B cell (primary cell): ENCODE measurements around the gene ZFX. TPM values are rescaled to one million over a fixed set of nuclear protein-coding genes. Genes with fewer than 3 reads are reported as not detected.
A peak's percentile ranks its signal among the peaks of the same experiment; 100 is the strongest.

ENCODE experiments used
- ATAC-seq: fragments of 200-7000 bp; cut with Tn5 transposase; one replicate; pipeline ENCODE4 v1.10.0; 2021; ENCODE audit warnings: low read depth, mild to moderate bottlenecking, moderate number of reproducible peaks, moderate library complexity
- CTCF ChIA-PET: fragments of 350-600 bp; sonication (Branson Sonifier 250); formaldehyde crosslinking; loops from one replicate; lab custom pipeline; 2021; ENCODE audit warnings: antibody characterized with exemption, inconsistent platforms; lab: Charles Lee
- POLR2A ChIA-PET: fragments of 350-600 bp; sonication (Branson Sonifier 250); formaldehyde crosslinking; loops from one replicate; lab custom pipeline; 2021; ENCODE audit warnings: antibody characterized with exemption; lab: Charles Lee
- DNase-seq: peaks from one replicate; pipeline ENCODE4 v3.0.0; 2013
- H2AFZ ChIP-seq: 2 replicates; pipeline ENCODE4 v1.6.1; 2012; ENCODE audit warnings: mild to moderate bottlenecking, low read depth, low read length; ENCODE audit not compliant: insufficient read depth, poor library complexity, severe bottlenecking
- H3K27ac ChIP-seq, 2 donors: 1 replicate in 1 of 2; 2 replicates in 1 of 2; pipeline ENCODE4 v1.5.1; 2012 to 2013; ENCODE audit warnings: low read length in 2 of 2, mild to moderate bottlenecking in 2 of 2, moderate library complexity in 1 of 2
- H3K27me3 ChIP-seq, 4 experiments: fragments of 200-600 bp in 1 of 4; sonication (generic) in 1 of 4; replicated peaks in 1 of 4; 1 replicate in 2 of 4; 2 replicates in 2 of 4; pipeline versions ENCODE4 v1.6.1 to v1.7.0; 2013 to 2016; ENCODE audit warnings: low read length in 3 of 4, mild to moderate bottlenecking in 2 of 4, mixed read lengths in 1 of 4, moderate library complexity in 1 of 4; ENCODE audit not compliant: insufficient read depth in 4 of 4, control insufficient read depth in 3 of 4; ENCODE audit errors: control extremely low read depth in 1 of 4
- H3K36me3 ChIP-seq, 2 experiments: replicated peaks in 1 of 2; 1 replicate in 1 of 2; 2 replicates in 1 of 2; pipeline versions ENCODE4 v1.6.1 to v1.7.1; 2013; ENCODE audit warnings: low read length in 1 of 2; ENCODE audit not compliant: insufficient read depth in 2 of 2, control insufficient read depth in 1 of 2; ENCODE audit errors: control extremely low read depth in 1 of 2, extremely low read depth in 1 of 2
- H3K4me1 ChIP-seq, 2 donors: fragments of 200-600 bp in 1 of 2; sonication (generic) in 1 of 2; 1 replicate in 1 of 2; 2 replicates in 1 of 2; pipeline versions ENCODE4 v1.5.1 to v1.6.1; 2013 to 2017; ENCODE audit warnings: low read length in 2 of 2; ENCODE audit not compliant: control insufficient read depth in 2 of 2, insufficient read depth in 2 of 2
- H3K4me2 ChIP-seq: replicated peaks from 2 replicates; pipeline ENCODE3; 2012; ENCODE audit warnings: mild to moderate bottlenecking, low read depth, low read length; ENCODE audit not compliant: poor library complexity, severe bottlenecking
- H3K4me3 ChIP-seq, 5 experiments: fragments of 200-600 bp in 1 of 5; sonication (generic) in 1 of 5; 1 replicate in 3 of 5; 2 replicates in 2 of 5; pipeline versions ENCODE4 v1.5.1 to v1.7.0; 2011 to 2016; ENCODE audit warnings: low read length in 4 of 5, mild to moderate bottlenecking in 4 of 5, low read depth in 2 of 5, control low read depth in 1 of 5, moderate library complexity in 1 of 5; ENCODE audit not compliant: insufficient read depth in 1 of 5; ENCODE audit errors: control extremely low read depth in 1 of 5, extremely low read depth in 1 of 5
- H3K79me2 ChIP-seq: fragments of 200-600 bp; sonication (generic); one replicate; pipeline ENCODE4 v1.6.0; 2016; ENCODE audit warnings: low read length; ENCODE audit not compliant: control insufficient read depth, insufficient read depth
- H3K9ac ChIP-seq: fragments of 200-600 bp; sonication (generic); 2 replicates; pipeline ENCODE4 v1.6.1; 2017; ENCODE audit warnings: mild to moderate bottlenecking, low read length, moderate library complexity
- H3K9me3 ChIP-seq, 3 donors: one replicate each; pipeline versions ENCODE4 v1.6.1 to v1.7.1; 2013; ENCODE audit warnings: low read length in 2 of 3; ENCODE audit not compliant: control insufficient read depth in 2 of 3, insufficient read depth in 1 of 3; ENCODE audit errors: control extremely low read depth in 1 of 3
- H4K20me1 ChIP-seq: 2 replicates; pipeline ENCODE4 v1.6.0; 2012; ENCODE audit warnings: mild to moderate bottlenecking, low read length; ENCODE audit not compliant: insufficient read depth, control insufficient read depth, poor library complexity, severe bottlenecking
- H3K27ac Mint-ChIP-seq: one replicate; pipeline ENCODE4 v1.8.0; 2021; ENCODE audit warnings: mixed read lengths
- H3K27me3 Mint-ChIP-seq: one replicate; pipeline ENCODE4 v1.8.0; 2021; ENCODE audit warnings: mixed read lengths
- H3K4me1 Mint-ChIP-seq: one replicate; pipeline ENCODE4 v1.8.0; 2021; ENCODE audit warnings: mixed read lengths
- H3K4me3 Mint-ChIP-seq: one replicate; pipeline ENCODE4 v1.8.0; 2021; ENCODE audit warnings: mixed read lengths
- H3K9me3 Mint-ChIP-seq: one replicate; pipeline ENCODE4 v1.8.0; 2022; ENCODE audit warnings: mixed read lengths; ENCODE audit not compliant: insufficient read depth
- EZH2 ChIP-seq: IDR thresholded peaks from 2 replicates; pipeline ENCODE4 v1.6.1; 2012; ENCODE audit warnings: borderline replicate concordance, low read depth, mild to moderate bottlenecking, moderate library complexity, low read length; ENCODE audit not compliant: insufficient read depth, poor library complexity, severe bottlenecking
- WGBS: methylation state at CpG from one replicate; pipeline ENCODE4 v1.1.5; 2013; ENCODE audit warnings: missing lambda C conversion rate; ENCODE audit not compliant: insufficient coverage; 5-methylcytosine and 5-hydroxymethylcytosine counted together
- intact Hi-C: fragments of 100-400 bp; cut with micrococcal nuclease; formaldehyde crosslinking; loops from one replicate; pipeline ENCODE4 v1.10.0; 2022
- polyA plus RNA-seq: library from polyadenylated mRNA; depleted of rRNA; stranded (reverse); fragments of >200 nt; gene quantifications from 2 replicates; pipeline ENCODE4 v1.2.3, GENCODE V29; 2012
- total RNA-seq, 2 donors: library from RNA; stranded (reverse); fragments of 120-200 nt in 1 of 2; gene quantifications; 1 replicate in 1 of 2; 2 replicates in 1 of 2; pipeline versions ENCODE4 v1.2.3 to v1.2.4, GENCODE V29; 2013 to 2022
- TF ChIP-seq, protein P1 (sequence below): fragments of 200-600 bp; IDR thresholded peaks from one replicate; pipeline ENCODE4 v1.8.0; 2022; ENCODE audit warnings: antibody characterized with exemption, mild to moderate bottlenecking

The ZFX gene
- total and polyA plus RNA-seq, 2 donors (not counting 1 experiment from before 2014, with no cell fraction given) = 31.3 to 81.8 TPM

DNA sequence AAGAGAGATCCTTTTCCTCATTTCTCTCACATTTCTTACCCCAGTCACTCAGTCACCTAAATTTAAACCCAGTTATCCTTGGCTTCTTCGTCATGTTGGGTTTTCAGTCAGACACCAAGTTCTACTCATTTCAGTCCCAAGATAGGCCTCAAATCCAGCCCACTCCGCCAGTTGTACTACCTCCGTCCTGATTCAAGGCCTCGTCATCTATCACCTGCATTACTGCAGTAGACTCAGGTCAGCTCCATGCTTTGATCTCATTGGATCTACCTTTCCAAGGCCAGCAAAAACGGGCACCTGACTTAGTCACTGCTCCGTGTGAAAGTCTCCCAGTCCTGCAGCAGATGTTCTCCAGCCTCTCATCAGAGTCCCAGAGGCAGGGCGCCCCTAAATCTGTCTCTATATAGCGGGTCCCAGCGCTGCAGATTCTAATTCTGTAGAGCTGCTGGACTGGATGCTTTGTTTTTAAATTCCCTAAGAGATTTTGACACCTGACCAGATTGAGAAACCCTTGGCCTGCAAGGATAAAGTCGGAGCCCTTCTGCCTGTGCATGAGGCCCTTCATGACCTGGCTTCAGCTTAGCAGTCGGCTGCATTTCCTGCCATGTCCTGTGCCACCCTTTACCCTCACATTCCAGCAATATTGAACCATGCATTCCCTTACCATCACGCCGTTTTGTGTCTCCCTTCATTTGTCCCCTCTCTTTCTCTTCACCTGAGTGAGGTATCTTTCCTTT is 53.7 kb downstream of the ZFX start:
- no peak overlapping the region for H3K4me3 Mint-ChIP-seq
- peaks cover 45% of the 10 kb centered on the region for H3K4me1 Mint-ChIP-seq
- 97% methylated on average over 5 of the region's 13 CpGs for WGBS
- H4K20me1 ChIP-seq = peaks cover 71% of the 10 kb centered on the region
- H2AFZ ChIP-seq = no peak overlapping the region
- peaks cover 83% of the 10 kb centered on the region for H3K79me2 ChIP-seq
- DNase-seq = no peak
- no peak overlapping the region for H3K4me3 ChIP-seq
- no peak overlapping the region for H3K4me2 ChIP-seq
- ChIA-PET CTCF (no interaction called here), POLR2A (no interaction called here)
- no peak for ATAC-seq
- peaks cover 2 to 9% of the 10 kb centered on the region in 2 experiments for H3K36me3 ChIP-seq
- TF ChIP-seq, protein P1, sequence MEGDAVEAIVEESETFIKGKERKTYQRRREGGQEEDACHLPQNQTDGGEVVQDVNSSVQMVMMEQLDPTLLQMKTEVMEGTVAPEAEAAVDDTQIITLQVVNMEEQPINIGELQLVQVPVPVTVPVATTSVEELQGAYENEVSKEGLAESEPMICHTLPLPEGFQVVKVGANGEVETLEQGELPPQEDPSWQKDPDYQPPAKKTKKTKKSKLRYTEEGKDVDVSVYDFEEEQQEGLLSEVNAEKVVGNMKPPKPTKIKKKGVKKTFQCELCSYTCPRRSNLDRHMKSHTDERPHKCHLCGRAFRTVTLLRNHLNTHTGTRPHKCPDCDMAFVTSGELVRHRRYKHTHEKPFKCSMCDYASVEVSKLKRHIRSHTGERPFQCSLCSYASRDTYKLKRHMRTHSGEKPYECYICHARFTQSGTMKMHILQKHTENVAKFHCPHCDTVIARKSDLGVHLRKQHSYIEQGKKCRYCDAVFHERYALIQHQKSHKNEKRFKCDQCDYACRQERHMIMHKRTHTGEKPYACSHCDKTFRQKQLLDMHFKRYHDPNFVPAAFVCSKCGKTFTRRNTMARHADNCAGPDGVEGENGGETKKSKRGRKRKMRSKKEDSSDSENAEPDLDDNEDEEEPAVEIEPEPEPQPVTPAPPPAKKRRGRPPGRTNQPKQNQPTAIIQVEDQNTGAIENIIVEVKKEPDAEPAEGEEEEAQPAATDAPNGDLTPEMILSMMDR = no peak
- no peak for TF ChIP-seq EZH2
- H3K27me3 ChIP-seq = no peaks in the 10 kb centered on the region
- H3K9me3 Mint-ChIP-seq = no peaks in the 10 kb centered on the region
- intact Hi-C loops = loop anchor here (5.0 kb wide), 1 partner anchor 36 kb away; no protein-coding TSS in a partner anchor
- H3K27ac Mint-ChIP-seq = peak overlapping the region; percentile 29
- H3K9me3 ChIP-seq = no peaks in the 10 kb centered on the region
- no peaks in the 10 kb centered on the region for H3K27me3 Mint-ChIP-seq
- H3K27ac ChIP-seq = no peak overlapping the region
- peaks cover 10 to 14% of the 10 kb centered on the region in 2 donors for H3K4me1 ChIP-seq
- H3K9ac ChIP-seq = no peak overlapping the region

DNA sequence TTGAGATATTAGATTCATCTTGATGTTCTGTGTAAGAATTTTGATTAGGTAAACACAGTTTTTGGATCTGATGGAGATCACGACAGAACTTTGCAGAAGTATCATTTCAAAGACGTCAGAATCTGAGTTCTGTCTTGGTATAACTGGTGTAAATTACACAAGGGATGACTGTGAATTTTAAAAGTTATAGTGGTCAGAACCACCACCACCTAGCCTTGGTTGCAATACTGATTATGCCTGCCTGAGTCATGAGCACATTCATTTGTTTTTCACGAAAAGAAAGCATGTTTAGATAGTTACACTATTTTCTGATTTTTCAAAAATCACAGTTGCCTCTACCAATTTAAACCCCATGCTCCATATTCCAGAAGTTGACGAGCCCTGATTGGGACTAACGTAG is 54.8 kb downstream of the ZFX start:
- Mint-ChIP-seq H3K4me1 (peaks cover 39% of the 10 kb centered on the region), H3K27me3 (no peaks in the 10 kb centered on the region), H3K27ac (no peak overlapping the region), H3K9me3 (no peaks in the 10 kb centered on the region), H3K4me3 (no peak overlapping the region)
- no CpG with 5 or more reads among the region's 5 CpGs for WGBS
- no peak for DNase-seq
- Histone ChIP-seq H3K4me1 (peaks cover 10 to 14% of the 10 kb centered on the region in 2 donors), H3K27ac (peak overlapping the region in 1 of 2 donors; percentile 70), H3K9me3 (no peaks in the 10 kb centered on the region), H3K4me3 (no peak overlapping the region), H3K4me2 (peak overlapping the region; percentile 43), H3K79me2 (peaks cover 73% of the 10 kb centered on the region), H3K36me3 (peaks cover 2 to 12% of the 10 kb centered on the region in 2 experiments), H4K20me1 (peaks cover 61% of the 10 kb centered on the region), H3K27me3 (no peaks in the 10 kb centered on the region), H3K9ac (no peak overlapping the region), H2AFZ (no peak overlapping the region)
- ATAC-seq = no peak
- ChIA-PET POLR2A (no interaction called here), CTCF (no interaction called here)
- no peak for TF ChIP-seq EZH2
- intact Hi-C loops = loop anchor here (5.0 kb wide), 1 partner anchor 37 kb away; no protein-coding TSS in a partner anchor
